Non-pigmented ciliary epithelial cell (primary cell): Measurements from ENCODE around the gene RHD.
"Not testable (repeated sequence)": the region's sequence is repeated elsewhere in the genome, so short reads cannot be mapped to it uniquely, and the experiment has no call there.

Experiments used
- DNase-seq: peaks from one replicate; pipeline ENCODE4 v3.0.0-alpha.2; 2010; ENCODE audit warnings: low read depth

The RHD gene

GRCh38 chr1:25272238-25272637 is at the start of gene RHD:
RHD (plus strand) TSS chr1:25272509; CDS start chr1:25272548, 39 bp downstream.
- DNase-seq, result not testable (repeated sequence)

GRCh38 chr1:25222606-25223005 is 49.7 kb upstream of the RHD start:
- no peak for DNase-seq

- no peak for DNase-seq
Observed at GRCh38 chr1:25223471-25223870, 48.8 kb upstream of the RHD start.

GRCh38 chr1:25232027-25232865 is 40.1 kb upstream of the RHD start, which contains the start of gene SYF2:
SYF2 (minus strand) TSS chr1:25232502; CDS start chr1:25232467, 35 bp downstream.
- DNase-seq, result peak; percentile 68

GRCh38 chr1:25232866-25233784 is 39.2 kb upstream of the RHD start:
- DNase-seq, result peak; percentile 56

GRCh38 chr1:25235411-25235810 is 36.9 kb upstream of the RHD start:
- not testable (repeated sequence) for DNase-seq

GRCh38 chr1:25236261-25236660 is 36.0 kb upstream of the RHD start:
- DNase-seq, result not testable (repeated sequence)

- no peak for DNase-seq
Observed at GRCh38 chr1:25238046-25238445, 34.3 kb upstream of the RHD start.

- peak; percentile 64 for DNase-seq
Observed at GRCh38 chr1:25239681-25240541, 32.4 kb upstream of the RHD start.

- no peak for DNase-seq
Observed at GRCh38 chr1:25243907-25244306, 28.4 kb upstream of the RHD start.

- DNase-seq, result no peak
Observed at GRCh38 chr1:25245393-25245792, 26.9 kb upstream of the RHD start.

GRCh38 chr1:25245809-25246599 is 26.3 kb upstream of the RHD start:
- DNase-seq, result no peak

- DNase-seq, result no peak
Observed at GRCh38 chr1:25246600-25247023, 25.7 kb upstream of the RHD start.

GRCh38 chr1:25247024-25247828 is 25.1 kb upstream of the RHD start, which contains the start of gene RSRP1:
RSRP1 (minus strand) TSS chr1:25247454; CDS start chr1:25246963, 491 bp downstream.
- peak; percentile 90 for DNase-seq

- no peak for DNase-seq
Observed at GRCh38 chr1:25247829-25248754, 24.2 kb upstream of the RHD start.

- no peak for DNase-seq
Observed at GRCh38 chr1:25253911-25254310, 18.4 kb upstream of the RHD start.

GRCh38 chr1:25255706-25256577 is 16.4 kb upstream of the RHD start:
- no peak for DNase-seq

GRCh38 chr1:25256578-25256965 is 15.7 kb upstream of the RHD start:
- no peak for DNase-seq
